IMR-90 (cell line): ENCODE results near the gene ZBED1.

ENCODE experiments used
- BHLHE40 ChIP-seq: fragments of 150-350 bp; IDR thresholded peaks from 2 replicates; pipeline ENCODE4 v1.6.1; 2016; ENCODE audit warnings: mild to moderate bottlenecking, low read depth, low read length
- CHD1 ChIP-seq: IDR thresholded peaks from 2 replicates; pipeline ENCODE4 v1.6.1; 2012; ENCODE audit warnings: low read depth, low read length, improper control_type of control experiment
- FOS ChIP-seq: fragments of 150-350 bp; IDR thresholded peaks from 2 replicates; pipeline ENCODE4 v1.6.1; 2016; ENCODE audit warnings: low read depth, low read length
- MAFK ChIP-seq: IDR thresholded peaks from 2 replicates; pipeline ENCODE4 v1.6.1; 2012; ENCODE audit warnings: low read depth, low read length, improper control_type of control experiment
- MAZ ChIP-seq: IDR thresholded peaks from 2 replicates; pipeline ENCODE4 v1.6.1; 2012; ENCODE audit warnings: low read depth, mild to moderate bottlenecking, low read length, improper control_type of control experiment, moderate library complexity, borderline replicate concordance
- MXI1 ChIP-seq: IDR thresholded peaks from 2 replicates; pipeline ENCODE4 v1.6.1; 2012; ENCODE audit warnings: low read depth, mild to moderate bottlenecking, low read length, moderate library complexity, borderline replicate concordance
- POLR2A ChIP-seq: IDR thresholded peaks from 2 replicates; pipeline ENCODE4 v1.6.1; 2012; ENCODE audit warnings: mild to moderate bottlenecking, low read depth, low read length
- RAD21 ChIP-seq: IDR thresholded peaks from 2 replicates; pipeline ENCODE4 v1.6.1; 2012; ENCODE audit warnings: low read length, improper control_type of control experiment
- RFX5 ChIP-seq: IDR thresholded peaks from 2 replicates; pipeline ENCODE4 v1.8.0; 2012; ENCODE audit warnings: low read depth, mild to moderate bottlenecking, low read length, moderate library complexity
- TF ChIP-seq, protein P1 (sequence below): conservative IDR thresholded peaks from 2 replicates; pipeline ENCODE4 v1.5.1; 2012; ENCODE audit warnings: mild to moderate bottlenecking, low read depth, low read length, improper control_type of control experiment
- TF ChIP-seq, protein P2 (sequence below): fragments of 150-350 bp; IDR thresholded peaks from 2 replicates; pipeline ENCODE4 v1.6.1; 2016; ENCODE audit warnings: low read depth, mild to moderate bottlenecking, low read length, moderate library complexity, borderline replicate concordance
- TF ChIP-seq, protein P3 (sequence below): fragments of 150-350 bp; IDR thresholded peaks from 2 replicates; pipeline ENCODE4 v1.6.1; 2017; ENCODE audit warnings: mild to moderate bottlenecking, antibody characterized with exemption, low read length, low read depth

GRCh38 chrX:2457289-2458133 is 43.3 kb downstream of the ZBED1 start:
- no peak for TF ChIP-seq POLR2A
- TF ChIP-seq, protein P1, sequence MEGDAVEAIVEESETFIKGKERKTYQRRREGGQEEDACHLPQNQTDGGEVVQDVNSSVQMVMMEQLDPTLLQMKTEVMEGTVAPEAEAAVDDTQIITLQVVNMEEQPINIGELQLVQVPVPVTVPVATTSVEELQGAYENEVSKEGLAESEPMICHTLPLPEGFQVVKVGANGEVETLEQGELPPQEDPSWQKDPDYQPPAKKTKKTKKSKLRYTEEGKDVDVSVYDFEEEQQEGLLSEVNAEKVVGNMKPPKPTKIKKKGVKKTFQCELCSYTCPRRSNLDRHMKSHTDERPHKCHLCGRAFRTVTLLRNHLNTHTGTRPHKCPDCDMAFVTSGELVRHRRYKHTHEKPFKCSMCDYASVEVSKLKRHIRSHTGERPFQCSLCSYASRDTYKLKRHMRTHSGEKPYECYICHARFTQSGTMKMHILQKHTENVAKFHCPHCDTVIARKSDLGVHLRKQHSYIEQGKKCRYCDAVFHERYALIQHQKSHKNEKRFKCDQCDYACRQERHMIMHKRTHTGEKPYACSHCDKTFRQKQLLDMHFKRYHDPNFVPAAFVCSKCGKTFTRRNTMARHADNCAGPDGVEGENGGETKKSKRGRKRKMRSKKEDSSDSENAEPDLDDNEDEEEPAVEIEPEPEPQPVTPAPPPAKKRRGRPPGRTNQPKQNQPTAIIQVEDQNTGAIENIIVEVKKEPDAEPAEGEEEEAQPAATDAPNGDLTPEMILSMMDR = no peak
- no peak for TF ChIP-seq MXI1
- TF ChIP-seq, protein P2, sequence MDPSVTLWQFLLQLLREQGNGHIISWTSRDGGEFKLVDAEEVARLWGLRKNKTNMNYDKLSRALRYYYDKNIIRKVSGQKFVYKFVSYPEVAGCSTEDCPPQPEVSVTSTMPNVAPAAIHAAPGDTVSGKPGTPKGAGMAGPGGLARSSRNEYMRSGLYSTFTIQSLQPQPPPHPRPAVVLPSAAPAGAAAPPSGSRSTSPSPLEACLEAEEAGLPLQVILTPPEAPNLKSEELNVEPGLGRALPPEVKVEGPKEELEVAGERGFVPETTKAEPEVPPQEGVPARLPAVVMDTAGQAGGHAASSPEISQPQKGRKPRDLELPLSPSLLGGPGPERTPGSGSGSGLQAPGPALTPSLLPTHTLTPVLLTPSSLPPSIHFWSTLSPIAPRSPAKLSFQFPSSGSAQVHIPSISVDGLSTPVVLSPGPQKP = no peak
- no peak for TF ChIP-seq BHLHE40
- no peak for TF ChIP-seq MAZ
- TF ChIP-seq, protein P3, sequence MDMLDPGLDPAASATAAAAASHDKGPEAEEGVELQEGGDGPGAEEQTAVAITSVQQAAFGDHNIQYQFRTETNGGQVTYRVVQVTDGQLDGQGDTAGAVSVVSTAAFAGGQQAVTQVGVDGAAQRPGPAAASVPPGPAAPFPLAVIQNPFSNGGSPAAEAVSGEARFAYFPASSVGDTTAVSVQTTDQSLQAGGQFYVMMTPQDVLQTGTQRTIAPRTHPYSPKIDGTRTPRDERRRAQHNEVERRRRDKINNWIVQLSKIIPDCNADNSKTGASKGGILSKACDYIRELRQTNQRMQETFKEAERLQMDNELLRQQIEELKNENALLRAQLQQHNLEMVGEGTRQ = no peak
- TF ChIP-seq FOS = no peak
- TF ChIP-seq RAD21 = no peak
- TF ChIP-seq MAFK = no peak
- no peak for TF ChIP-seq CHD1
- no peak for TF ChIP-seq RFX5
